Fibroblast of the aortic adventitia (primary cell): Measurements from ENCODE around the gene SUGP2. TPM values are rescaled to one million over a fixed set of nuclear protein-coding genes. Genes with fewer than 3 reads are reported as not detected.

ENCODE experiments used
- DNase-seq: peaks from one replicate; pipeline ENCODE4 v3.0.0-alpha.2; 2010; ENCODE audit warnings: low read depth
- H3K4me3 ChIP-seq: 2 replicates; pipeline ENCODE4 v1.5.1; 2011; ENCODE audit warnings: low read depth, mild to moderate bottlenecking, control low read depth, low read length, moderate library complexity
- CTCF ChIP-seq: IDR thresholded peaks from 2 replicates; pipeline ENCODE4 v1.5.1; 2011; ENCODE audit warnings: mild to moderate bottlenecking, low read length, control low read depth, inconsistent platforms; ENCODE audit not compliant: insufficient read depth
- total RNA-seq: library from RNA; depleted of rRNA; stranded (reverse); fragments of >200 nt; gene quantifications from 2 replicates; pipeline ENCODE4 v1.2.3, GENCODE V29; 2012; ENCODE audit warnings: low replicate concordance

The SUGP2 gene
- total RNA-seq, 1 donor, result 35.3 TPM

GRCh38 chr19:19064098-19064722 lies 30.9 kb upstream of the SUGP2 start:
- TF ChIP-seq CTCF, result peak; percentile 30
- H3K4me3 ChIP-seq, result peak overlapping the region; percentile 89
- no peak for DNase-seq

- peak; percentile 100 for DNase-seq
- no peak for TF ChIP-seq CTCF
- peak within 1 kb of the TSS; percentile 89 for H3K4me3 ChIP-seq
Measured at GRCh38 chr19:19063183-19064097, 30.1 kb upstream of the SUGP2 start, which contains the start of gene SLC25A42. Gene SLC25A42, plus strand, starts transcription at chr19:19063994. Its CDS starts 32,131 bp downstream, at chr19:19096125.

- DNase-seq, result peak; percentile 18
- peak overlapping the region; percentile 71 for H3K4me3 ChIP-seq
- no peak for TF ChIP-seq CTCF
Measured at GRCh38 chr19:19062454-19063182, 29.3 kb upstream of the SUGP2 start.

- no peak overlapping the region for H3K4me3 ChIP-seq
- TF ChIP-seq CTCF, result no peak
- DNase-seq, result no peak
Measured at GRCh38 chr19:19061506-19061905, 28.2 kb upstream of the SUGP2 start.

- no peak for DNase-seq
- no peak for TF ChIP-seq CTCF
- H3K4me3 ChIP-seq, result no peak overlapping the region
Measured at GRCh38 chr19:19059837-19060611, 26.7 kb upstream of the SUGP2 start.
